ENCODE results near the gene SLC27A1. TPM values are rescaled to one million over a fixed set of nuclear protein-coding genes. Genes with fewer than 3 reads are reported as not detected.

SLC27A1 gene
- total and polyA plus RNA-seq, 9 of the 15 experiments (the other 6 are each of a cell fraction or from before 2014, with no cell fraction given) = 0.06 to 3.0 (median 1.1) TPM

DNA sequence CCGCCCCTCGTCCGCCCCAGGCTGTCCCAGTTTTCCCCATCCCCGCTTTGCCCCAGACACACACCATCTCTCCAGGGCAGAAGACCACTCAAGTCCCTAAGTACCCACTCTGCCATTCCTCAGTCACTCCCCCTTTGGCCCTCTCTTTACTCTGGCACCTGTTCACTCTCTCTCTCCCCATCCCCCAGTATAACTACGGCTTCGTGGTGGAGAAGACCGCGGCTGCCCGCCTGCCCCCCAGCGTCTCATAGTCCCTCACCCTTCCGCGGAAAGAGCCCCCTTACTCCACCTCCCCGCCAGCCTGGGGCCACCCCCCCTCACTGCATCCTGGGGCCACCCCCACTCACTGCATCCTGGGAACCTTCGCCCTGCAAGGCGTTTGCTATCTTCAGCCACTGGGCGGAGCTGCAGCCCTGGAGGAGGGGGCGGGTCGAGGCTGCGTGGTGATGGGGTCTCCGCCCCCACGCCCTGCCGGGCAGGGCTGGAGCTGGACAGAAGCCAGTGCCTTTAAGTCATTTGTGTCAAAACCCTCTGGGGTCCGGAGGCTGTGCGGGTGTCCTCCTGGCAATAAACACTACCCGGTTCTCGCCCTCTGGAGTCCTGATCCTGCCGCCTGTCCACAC, 45.5 kb upstream of the SLC27A1 start (continued):
- TF ChIP-seq, protein P1, sequence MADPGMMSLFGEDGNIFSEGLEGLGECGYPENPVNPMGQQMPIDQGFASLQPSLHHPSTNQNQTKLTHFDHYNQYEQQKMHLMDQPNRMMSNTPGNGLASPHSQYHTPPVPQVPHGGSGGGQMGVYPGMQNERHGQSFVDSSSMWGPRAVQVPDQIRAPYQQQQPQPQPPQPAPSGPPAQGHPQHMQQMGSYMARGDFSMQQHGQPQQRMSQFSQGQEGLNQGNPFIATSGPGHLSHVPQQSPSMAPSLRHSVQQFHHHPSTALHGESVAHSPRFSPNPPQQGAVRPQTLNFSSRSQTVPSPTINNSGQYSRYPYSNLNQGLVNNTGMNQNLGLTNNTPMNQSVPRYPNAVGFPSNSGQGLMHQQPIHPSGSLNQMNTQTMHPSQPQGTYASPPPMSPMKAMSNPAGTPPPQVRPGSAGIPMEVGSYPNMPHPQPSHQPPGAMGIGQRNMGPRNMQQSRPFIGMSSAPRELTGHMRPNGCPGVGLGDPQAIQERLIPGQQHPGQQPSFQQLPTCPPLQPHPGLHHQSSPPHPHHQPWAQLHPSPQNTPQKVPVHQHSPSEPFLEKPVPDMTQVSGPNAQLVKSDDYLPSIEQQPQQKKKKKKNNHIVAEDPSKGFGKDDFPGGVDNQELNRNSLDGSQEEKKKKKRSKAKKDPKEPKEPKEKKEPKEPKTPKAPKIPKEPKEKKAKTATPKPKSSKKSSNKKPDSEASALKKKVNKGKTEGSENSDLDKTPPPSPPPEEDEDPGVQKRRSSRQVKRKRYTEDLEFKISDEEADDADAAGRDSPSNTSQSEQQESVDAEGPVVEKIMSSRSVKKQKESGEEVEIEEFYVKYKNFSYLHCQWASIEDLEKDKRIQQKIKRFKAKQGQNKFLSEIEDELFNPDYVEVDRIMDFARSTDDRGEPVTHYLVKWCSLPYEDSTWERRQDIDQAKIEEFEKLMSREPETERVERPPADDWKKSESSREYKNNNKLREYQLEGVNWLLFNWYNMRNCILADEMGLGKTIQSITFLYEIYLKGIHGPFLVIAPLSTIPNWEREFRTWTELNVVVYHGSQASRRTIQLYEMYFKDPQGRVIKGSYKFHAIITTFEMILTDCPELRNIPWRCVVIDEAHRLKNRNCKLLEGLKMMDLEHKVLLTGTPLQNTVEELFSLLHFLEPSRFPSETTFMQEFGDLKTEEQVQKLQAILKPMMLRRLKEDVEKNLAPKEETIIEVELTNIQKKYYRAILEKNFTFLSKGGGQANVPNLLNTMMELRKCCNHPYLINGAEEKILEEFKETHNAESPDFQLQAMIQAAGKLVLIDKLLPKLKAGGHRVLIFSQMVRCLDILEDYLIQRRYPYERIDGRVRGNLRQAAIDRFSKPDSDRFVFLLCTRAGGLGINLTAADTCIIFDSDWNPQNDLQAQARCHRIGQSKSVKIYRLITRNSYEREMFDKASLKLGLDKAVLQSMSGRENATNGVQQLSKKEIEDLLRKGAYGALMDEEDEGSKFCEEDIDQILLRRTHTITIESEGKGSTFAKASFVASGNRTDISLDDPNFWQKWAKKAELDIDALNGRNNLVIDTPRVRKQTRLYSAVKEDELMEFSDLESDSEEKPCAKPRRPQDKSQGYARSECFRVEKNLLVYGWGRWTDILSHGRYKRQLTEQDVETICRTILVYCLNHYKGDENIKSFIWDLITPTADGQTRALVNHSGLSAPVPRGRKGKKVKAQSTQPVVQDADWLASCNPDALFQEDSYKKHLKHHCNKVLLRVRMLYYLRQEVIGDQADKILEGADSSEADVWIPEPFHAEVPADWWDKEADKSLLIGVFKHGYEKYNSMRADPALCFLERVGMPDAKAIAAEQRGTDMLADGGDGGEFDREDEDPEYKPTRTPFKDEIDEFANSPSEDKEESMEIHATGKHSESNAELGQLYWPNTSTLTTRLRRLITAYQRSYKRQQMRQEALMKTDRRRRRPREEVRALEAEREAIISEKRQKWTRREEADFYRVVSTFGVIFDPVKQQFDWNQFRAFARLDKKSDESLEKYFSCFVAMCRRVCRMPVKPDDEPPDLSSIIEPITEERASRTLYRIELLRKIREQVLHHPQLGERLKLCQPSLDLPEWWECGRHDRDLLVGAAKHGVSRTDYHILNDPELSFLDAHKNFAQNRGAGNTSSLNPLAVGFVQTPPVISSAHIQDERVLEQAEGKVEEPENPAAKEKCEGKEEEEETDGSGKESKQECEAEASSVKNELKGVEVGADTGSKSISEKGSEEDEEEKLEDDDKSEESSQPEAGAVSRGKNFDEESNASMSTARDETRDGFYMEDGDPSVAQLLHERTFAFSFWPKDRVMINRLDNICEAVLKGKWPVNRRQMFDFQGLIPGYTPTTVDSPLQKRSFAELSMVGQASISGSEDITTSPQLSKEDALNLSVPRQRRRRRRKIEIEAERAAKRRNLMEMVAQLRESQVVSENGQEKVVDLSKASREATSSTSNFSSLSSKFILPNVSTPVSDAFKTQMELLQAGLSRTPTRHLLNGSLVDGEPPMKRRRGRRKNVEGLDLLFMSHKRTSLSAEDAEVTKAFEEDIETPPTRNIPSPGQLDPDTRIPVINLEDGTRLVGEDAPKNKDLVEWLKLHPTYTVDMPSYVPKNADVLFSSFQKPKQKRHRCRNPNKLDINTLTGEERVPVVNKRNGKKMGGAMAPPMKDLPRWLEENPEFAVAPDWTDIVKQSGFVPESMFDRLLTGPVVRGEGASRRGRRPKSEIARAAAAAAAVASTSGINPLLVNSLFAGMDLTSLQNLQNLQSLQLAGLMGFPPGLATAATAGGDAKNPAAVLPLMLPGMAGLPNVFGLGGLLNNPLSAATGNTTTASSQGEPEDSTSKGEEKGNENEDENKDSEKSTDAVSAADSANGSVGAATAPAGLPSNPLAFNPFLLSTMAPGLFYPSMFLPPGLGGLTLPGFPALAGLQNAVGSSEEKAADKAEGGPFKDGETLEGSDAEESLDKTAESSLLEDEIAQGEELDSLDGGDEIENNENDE (IDR thresholded peaks at IDR 0.05; ENCODE audit: low read depth, low read length) = no peak
- no peak for TF ChIP-seq PHB2 (IDR thresholded peaks at IDR 0.05; ENCODE audit: low read depth)
- TF ChIP-seq, protein P2, sequence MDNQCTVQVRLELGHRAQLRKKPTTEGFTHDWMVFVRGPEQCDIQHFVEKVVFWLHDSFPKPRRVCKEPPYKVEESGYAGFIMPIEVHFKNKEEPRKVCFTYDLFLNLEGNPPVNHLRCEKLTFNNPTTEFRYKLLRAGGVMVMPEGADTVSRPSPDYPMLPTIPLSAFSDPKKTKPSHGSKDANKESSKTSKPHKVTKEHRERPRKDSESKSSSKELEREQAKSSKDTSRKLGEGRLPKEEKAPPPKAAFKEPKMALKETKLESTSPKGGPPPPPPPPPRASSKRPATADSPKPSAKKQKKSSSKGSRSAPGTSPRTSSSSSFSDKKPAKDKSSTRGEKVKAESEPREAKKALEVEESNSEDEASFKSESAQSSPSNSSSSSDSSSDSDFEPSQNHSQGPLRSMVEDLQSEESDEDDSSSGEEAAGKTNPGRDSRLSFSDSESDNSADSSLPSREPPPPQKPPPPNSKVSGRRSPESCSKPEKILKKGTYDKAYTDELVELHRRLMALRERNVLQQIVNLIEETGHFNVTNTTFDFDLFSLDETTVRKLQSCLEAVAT (IDR thresholded peaks at IDR 0.05) = no peak
- TF ChIP-seq, protein P3, sequence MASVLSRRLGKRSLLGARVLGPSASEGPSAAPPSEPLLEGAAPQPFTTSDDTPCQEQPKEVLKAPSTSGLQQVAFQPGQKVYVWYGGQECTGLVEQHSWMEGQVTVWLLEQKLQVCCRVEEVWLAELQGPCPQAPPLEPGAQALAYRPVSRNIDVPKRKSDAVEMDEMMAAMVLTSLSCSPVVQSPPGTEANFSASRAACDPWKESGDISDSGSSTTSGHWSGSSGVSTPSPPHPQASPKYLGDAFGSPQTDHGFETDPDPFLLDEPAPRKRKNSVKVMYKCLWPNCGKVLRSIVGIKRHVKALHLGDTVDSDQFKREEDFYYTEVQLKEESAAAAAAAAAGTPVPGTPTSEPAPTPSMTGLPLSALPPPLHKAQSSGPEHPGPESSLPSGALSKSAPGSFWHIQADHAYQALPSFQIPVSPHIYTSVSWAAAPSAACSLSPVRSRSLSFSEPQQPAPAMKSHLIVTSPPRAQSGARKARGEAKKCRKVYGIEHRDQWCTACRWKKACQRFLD (CRISPR knock-in tag; IDR thresholded peaks at IDR 0.05) = no peak
- TF ChIP-seq KLF10 (CRISPR knock-in tag; IDR thresholded peaks at IDR 0.05) = no peak
